Smooth muscle cell of the pulmonary artery (primary cell): Measurements from ENCODE around the gene RHOD. TPM values are rescaled to one million over a fixed set of nuclear protein-coding genes. Genes with fewer than 3 reads are reported as not detected.

Experiments
- total RNA-seq: library from RNA; depleted of rRNA; stranded (reverse); fragments of >200 nt; gene quantifications from 2 replicates; pipeline ENCODE4 v1.2.3, GENCODE V29; 2014

RHOD gene, protein sequence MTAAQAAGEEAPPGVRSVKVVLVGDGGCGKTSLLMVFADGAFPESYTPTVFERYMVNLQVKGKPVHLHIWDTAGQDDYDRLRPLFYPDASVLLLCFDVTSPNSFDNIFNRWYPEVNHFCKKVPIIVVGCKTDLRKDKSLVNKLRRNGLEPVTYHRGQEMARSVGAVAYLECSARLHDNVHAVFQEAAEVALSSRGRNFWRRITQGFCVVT
- 9.1 and 10.6 TPM in 2 replicates for total RNA-seq

DNA sequence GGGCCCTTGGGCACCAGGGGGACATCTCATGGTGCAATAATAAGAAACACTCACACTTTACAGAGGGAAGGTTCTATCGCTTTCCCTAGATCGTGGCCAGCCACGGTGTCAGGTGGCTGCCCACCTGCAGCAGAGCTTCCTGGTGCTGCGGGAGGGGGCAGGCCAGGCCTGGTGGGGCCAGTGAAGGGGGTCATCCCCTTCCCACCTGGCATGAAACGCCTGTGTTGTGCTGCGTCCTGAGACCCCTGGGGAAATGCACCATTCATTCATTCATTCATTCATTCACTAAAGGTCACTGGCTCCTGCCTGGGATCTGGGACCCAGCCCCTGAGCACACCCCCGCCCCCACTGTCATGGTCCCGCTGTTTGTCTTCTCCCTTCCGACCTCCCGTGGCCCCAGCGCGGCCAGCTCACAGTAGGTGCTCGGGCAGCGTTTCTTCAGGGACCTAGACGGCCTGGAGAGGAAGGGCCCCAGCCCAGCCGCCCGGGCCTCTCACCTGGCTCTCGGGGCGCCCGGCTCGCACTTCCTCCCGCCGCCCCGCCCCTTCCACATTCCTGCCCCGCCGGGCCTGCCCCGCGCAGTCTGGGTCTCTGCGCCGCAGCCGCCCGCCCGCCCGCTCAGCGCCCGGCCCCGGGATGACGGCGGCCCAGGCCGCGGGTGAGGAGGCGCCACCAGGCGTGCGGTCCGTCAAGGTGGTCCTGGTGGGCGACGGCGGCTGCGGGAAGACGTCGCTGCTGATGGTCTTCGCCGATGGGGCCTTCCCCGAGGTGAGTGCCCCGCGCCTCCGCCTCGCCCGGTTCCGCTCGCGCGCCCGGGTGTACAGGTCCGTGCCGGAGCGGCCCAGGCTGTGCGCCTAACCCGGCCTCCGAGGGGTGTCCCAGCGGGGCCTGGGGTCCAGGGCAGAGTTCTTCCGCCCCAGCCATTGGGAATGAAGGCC, at the start of gene RHOD:
RHOD (plus strand) TSS at position 581 of the 938 bp plus-strand sequence; CDS start at position 637, 56 bp downstream.

GRCh38 chr11:67022961-67023956, 33.4 kb upstream of the RHOD start, which contains the start of gene SYT12:
TSS of gene SYT12 (plus strand) at chr11:67023134. CDS start at chr11:67030145, 7,011 bp downstream.

DNA sequence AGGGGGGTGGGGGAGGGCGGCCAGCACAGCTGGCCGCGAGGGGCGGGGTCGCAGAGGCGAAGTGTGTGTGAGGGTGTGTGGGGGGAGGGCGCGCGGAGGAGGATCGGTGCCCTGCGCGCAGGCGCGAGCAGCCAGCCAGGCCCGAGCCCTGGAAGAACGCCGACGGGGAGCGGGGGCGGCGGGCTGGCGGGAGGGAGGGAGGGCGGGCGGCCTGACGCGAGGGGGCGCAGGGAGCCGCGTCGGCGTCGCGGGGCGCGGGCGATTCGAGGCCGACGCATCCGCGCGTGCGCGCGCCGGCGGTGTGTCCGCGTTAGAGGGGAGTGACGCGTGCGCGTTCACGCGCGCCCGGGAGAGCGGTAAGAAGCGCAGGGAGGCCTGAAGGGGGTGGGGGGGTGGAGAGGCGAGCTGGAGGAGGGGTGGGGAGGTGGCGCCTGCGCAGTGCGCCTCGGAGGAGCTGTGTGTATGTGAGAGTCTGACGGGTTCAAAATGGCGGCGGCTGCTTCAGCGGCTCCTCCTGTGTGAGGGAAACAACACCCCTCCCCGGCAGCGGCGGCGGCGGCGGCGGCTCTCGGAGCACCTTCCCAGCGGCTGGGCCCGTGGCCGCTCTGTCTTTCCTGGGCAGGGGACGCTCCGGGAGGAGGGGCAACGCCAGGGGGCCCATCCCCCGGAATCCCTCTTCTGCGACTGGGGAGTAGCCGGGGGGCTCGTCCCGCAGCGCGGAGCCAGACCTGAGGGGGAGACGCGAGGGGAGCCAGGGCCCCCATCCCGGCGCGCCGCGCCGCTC, 62.3 kb downstream of the RHOD start, which contains the start of gene KDM2A:
KDM2A (plus strand) TSS at position 463 of the 784 bp plus-strand sequence. CDS start 2,054 bp downstream, outside the sequence.

Other genes with a start within 250 kb of the RHOD start
- 14.9 and 21.5 TPM in 2 replicates for gene RCE1, start 213.4 kb upstream of the RHOD start, total RNA-seq
- 12.3 and 25.0 TPM in 2 replicates for gene LRFN4, start 199.8 kb upstream of the RHOD start, total RNA-seq
- 17.0 and 27.0 TPM in 2 replicates for gene PC, start 98.5 kb upstream of the RHOD start, total RNA-seq
- not detected in 2 replicates for gene C11orf86, start 81.5 kb upstream of the RHOD start, total RNA-seq
- gene SYT12, start 33.7 kb upstream of the RHOD start, total RNA-seq = 1.6 and 2.6 TPM in 2 replicates
- 60.1 and 60.7 TPM in 2 replicates for gene KDM2A, start 62.4 kb downstream of the RHOD start, total RNA-seq
- 38.8 and 44.9 TPM in 2 replicates for gene GRK2, start 209.6 kb downstream of the RHOD start, total RNA-seq
- gene ANKRD13D, start 232.5 kb downstream of the RHOD start, total RNA-seq = 31.9 and 57.9 TPM in 2 replicates
- gene SSH3, start 246.7 kb downstream of the RHOD start, total RNA-seq = 13.4 and 16.8 TPM in 2 replicates